GM18498 (cell line): ENCODE results near the gene RNH1.
A peak's percentile ranks its signal among the peaks of the same experiment; 100 is the strongest.

Source experiments
- ATAC-seq: cut with Tn5 transposase; IDR thresholded peaks from one replicate; pipeline ENCODE4 v1.9.1; 2021; ENCODE audit warnings: mild to moderate bottlenecking, moderate library complexity; ENCODE audit not compliant: unreplicated experiment

The RNH1 gene

DNA sequence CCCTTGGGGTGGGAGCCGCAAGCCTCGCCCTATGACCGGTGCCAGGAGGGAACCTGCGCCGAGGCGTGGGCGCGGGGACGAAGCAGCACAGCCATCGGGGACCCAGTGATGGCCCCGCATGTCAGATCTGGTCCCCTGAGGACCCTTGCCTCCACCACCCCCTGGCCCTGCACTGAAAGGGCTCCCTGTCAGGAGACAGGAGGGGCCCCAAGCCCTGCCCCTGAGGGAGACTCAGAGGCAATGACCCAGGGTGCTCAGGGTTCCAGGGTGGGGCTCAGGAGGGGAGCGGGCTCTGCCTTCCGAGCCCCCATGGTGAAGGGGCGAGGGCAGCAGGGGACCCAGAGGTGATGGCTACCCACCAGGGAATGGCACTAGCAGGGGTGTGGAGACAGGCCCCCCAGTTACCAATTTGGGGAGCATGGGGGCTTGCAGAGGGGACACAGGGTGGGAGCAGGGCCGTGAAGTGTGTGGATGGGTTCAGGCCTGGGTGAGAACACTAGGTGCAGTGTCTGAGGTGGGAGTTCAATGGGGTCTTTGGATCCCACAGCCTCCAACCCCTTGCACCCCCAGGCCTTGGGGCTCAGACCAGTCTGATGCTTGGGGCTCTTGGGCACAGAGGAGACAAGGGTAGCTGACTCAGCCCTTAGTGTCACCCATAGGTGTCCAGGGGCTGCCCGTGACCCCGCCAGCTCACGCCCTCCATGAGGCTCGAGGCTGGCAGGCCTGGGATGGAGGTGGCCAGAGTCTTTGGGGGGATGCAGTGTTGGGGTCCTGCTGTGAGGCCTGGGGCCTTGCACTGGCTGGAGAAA lies 30.8 kb upstream of the RNH1 start:
- no peak for ATAC-seq

DNA sequence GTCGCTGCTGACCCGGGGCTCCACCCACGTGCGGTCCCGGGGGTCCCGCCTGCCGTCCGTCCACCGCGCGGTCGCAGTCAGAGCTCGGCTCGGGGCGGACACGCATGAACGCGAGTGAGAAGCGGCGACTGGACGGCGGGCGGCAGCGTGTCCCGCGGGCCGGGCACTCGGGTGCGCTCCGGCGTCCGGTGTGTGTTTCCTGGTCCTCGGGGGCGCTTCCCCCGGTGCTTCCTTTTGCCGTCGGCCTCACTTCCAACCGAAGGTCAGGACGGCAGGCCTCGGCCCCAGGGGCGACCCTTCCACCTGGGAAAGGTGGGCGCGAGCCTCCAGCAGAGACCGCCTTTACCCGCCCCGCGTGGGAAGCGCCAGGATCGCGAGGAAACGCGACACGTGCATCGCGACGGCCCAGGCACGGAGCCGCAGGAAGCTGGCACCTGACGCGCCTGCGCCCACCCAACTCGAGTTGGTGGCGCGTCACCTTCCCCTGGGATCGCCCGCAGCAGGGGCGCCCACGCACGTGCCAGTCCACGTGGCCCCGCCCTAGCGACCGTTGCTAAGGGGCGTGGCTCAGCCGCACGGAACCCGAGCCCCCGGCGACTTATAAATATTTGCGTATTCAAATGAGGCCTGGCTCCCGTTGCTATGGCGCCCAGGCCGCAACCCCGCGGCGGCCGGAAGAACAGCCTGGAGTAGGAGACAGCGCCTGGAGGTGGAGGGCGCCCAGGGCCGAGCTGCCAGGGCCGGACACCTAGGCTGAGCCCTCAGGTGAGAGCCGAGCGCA lies 30.0 kb upstream of the RNH1 start, which contains the start of gene LRRC56:
LRRC56 (plus strand) TSS at position 687 of the 781 bp plus-strand sequence. CDS start 3,158 bp downstream, outside the sequence.
- peak; percentile 51 for ATAC-seq

DNA sequence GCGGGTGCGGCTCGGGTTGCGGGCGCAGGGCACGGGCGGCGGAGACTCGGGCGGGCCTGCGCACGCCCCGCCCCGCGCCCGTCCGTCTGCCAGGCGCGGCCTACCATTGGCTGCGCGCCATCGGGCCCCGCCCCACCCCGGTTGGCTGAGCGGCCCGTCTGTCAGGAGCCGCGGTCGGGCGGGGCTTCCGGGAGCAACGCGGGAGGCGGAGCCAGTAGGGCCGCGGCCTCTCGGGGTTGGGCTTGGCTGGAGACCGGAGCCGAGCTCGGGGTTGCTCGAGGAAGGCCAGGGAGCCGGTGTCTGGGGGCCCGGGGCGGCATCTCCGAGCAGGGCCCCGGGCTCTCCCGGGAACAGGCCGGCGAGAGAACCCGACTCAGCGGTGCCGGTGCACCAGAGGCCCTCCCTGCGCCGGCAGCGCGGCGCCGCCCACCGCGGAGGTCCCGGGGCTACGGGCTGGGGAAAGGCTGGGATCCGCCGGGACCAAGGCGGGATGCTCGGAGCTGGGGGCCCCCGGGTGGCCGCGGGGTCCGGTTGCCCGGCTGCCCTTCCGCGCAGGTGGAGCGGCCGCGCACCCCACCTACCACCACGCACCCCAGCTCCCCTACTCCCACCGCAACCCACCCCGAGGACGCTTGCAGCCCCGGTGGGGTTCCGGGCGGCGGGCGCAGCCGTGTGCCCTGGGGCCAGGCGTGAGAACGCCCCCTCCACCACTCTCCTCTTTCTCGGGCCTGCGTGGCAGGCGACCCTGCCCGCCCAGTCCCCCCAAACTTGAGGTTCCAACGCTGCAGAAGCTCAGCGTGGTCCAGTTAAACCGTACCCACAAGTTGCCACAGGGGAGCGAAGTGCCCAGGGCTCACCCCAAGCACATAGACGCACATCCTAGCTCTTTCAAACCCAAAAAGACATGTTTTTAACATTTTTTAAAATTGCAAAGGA lies 28.7 kb upstream of the RNH1 start, which contains the start of gene HRAS:
HRAS (minus strand) TSS at position 58 of the 936 bp plus-strand sequence.
- peak; percentile 70 for ATAC-seq

DNA sequence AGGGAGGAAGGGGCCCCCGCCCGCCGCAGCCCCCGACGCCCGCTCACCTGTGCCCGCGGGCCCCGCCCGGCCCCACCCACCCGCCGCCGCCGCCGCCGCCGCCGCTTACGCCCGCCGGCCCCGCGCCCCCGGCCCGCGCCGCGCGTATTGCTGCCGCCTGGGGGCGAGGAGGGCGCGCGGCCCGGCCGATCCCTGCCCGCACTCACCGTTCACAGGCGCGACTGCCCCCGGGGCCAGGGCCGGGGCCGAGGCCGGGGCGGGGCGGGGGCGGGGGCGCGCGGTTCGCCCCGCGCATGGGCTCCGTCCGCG lies 28.1 kb upstream of the RNH1 start:
- no peak for ATAC-seq

DNA sequence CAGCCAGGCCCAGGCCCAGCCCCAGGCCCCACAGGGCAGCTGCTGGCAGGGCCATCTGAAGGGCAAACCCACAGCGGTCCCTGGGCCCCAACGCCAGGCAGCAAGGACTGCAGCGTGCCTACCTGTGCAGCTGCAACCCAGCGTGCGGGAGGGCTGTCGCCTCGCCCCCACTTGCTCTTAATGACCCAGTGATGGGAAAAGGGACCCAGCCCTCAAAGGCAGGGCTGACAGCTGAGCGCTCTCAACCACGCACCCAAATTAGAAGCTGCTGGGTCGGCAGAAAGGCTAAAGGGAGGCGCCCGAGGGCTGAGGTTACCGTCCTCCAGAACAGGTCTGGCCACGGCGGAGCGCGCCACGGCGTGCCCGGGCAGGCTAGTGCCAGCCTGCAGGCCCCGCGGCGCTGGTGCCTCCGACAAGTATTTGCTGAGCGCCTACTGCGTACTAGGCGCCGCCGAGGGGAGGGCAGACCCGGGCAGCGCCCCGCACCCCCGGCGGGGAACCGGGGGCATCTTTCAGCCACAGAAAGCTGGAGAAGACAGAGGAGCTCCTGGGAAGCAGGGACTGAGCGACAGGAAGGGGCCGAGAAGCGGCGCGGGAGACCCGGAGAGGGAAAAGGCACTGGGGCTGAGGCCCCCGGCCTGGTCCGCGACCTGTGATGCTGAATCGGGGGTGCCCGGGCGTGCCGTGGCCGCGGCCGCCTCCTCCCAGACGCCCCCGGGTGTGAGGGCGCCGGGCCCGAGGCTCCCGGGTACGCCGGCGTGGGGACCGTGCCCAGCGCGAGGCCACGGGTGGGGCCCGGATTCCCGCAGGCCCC lies 27.6 kb upstream of the RNH1 start:
- ATAC-seq = peak; percentile 1

DNA sequence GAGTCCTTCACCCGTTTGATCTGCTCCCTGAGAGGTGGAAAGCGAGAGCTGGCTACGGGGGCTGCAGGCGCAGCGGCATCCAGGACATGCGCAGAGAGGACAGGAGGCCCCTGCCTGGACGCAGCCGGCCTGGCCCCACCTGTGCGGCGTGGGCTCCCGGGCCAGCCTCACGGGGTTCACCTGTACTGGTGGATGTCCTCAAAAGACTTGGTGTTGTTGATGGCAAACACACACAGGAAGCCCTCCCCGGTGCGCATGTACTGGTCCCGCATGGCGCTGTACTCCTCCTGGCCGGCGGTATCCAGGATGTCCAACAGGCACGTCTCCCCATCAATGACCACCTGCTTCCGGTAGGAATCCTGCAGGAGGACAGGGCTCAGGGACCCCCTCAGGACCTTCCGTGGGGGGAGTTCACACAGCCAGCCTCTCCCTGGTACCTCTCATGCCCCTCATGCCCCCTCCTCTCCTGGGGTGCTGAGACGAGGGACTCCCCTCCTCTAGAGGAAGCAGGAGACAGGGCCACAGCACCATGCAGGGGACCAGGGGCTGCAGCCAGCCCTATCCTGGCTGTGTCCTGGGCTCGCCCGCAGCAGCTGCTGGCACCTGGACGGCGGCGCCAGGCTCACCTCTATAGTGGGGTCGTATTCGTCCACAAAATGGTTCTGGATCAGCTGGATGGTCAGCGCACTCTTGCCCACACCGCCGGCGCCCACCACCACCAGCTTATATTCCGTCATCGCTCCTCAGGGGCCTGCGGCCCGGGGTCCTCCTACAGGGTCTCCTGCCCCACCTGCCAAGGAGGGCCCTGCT lies 26.7 kb upstream of the RNH1 start:
- no peak for ATAC-seq

DNA sequence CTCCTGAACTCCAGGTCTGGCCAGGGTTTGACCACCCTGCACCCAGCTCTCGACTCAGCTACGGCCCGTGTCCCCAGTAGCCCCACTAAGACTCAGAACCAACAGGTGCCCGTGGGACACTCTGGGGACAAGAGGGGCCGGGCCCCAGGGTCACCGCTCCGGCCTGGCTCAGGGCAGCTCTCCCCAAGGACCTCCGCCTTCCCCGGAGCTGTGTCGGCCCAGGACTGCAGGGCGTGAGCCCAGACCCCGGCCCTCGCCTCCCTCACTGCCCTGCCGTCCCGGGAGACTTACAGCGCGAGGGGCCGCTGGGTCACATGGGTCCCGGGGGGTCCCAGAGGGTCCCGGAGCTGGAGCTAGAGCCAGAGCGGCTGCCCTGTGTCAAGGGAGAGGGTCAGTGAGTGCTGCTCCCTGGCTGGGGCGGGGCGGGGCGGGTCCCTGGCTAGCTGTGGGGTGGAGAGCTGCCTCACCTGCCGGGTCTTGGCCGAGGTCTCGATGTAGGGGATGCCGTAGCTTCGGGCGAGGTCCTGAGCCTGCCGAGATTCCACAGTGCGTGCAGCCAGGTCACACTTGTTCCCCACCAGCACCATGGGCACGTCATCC lies 26.0 kb upstream of the RNH1 start:
- no peak for ATAC-seq

DNA sequence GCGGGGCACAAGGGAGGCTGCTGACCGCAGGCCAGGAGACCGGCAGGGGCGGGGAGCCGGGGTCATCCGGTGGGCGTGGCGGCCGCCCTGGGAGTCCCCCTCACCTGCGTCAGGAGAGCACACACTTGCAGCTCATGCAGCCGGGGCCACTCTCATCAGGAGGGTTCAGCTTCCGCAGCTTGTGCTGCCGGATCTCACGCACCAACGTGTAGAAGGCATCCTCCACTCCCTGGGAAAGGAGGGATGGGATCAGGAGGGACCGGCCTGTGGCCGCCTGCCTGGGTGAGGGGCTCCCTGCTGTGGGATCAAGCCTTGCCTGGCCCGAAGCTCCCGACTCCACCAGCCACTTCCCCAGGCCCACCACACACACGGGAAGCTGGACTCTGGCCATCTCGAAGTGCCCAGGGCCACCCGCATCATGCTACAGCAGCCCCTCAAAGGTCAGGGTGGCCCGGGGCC lies 25.5 kb upstream of the RNH1 start:
- no peak for ATAC-seq

DNA sequence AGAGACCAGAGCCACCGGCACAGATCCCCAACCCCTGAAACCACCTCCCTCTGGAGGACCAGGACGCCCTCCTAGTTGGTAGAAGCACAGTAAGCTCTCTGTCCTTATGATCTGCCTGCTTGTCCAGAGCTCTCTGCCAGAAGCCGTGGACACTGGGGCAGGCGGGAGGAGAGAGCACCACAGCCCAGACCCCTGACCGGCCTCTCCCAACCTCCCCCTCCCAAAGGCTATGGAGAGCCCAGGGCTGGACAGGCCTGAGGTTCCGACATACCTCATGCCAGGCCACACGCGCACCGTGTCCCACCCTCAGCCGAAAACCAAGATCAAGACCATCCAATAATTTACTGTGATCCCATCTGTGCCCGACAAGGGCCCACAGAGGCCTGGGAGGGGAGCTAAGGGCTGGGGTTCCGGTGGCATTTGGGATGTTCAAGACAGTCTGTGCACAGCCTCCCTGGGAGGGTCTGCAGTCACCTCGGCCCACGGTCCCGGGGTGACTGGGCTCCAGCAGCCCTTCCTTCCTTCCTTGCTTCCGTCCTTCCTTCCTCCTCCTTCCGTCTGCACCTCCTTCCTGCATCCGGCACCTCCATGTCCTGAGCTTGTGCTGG lies 25.0 kb upstream of the RNH1 start:
- ATAC-seq = no peak

DNA sequence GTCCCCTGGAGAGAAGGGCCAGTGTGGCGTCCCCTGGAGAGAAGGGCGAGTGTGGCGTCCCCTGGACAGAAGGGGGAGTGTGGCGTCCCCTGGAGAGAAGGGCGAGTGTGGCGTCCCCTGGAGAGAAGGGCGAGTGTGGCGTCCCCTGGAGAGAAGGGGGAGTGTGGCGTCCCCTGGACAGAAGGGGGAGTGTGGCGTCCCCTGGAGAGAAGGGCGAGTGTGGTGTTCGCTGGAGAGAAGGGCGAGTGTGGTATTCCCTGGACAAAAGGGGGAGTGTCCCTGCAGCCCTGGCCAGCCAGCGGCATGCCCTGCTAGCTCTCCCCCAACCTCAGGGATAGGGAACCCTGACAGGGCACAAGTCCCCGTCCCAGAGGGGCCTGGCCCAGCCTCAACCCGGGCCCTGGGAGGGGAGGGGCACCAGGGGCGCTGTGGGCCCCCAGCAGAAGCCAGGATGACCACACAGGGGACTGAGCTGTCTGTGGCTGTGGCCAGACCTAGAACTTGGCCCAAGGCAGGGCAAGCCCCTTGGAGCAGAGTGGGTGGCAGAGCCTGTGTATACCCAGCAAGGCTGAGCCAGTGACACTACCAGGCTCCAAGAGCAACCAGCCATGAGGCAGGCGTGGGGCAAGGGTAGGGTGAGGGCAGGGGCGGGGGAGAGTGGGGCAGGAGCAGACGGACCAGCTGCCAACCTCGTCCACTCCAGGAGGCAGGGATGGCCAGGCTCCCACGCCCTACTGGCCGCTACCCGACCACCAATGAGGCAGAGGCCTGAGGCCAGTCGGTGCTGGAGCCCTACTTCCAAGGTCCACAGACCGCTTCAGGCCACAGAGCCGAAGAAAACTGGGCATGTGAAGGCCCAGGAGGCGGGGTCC lies 24.2 kb upstream of the RNH1 start:
- no peak for ATAC-seq

DNA sequence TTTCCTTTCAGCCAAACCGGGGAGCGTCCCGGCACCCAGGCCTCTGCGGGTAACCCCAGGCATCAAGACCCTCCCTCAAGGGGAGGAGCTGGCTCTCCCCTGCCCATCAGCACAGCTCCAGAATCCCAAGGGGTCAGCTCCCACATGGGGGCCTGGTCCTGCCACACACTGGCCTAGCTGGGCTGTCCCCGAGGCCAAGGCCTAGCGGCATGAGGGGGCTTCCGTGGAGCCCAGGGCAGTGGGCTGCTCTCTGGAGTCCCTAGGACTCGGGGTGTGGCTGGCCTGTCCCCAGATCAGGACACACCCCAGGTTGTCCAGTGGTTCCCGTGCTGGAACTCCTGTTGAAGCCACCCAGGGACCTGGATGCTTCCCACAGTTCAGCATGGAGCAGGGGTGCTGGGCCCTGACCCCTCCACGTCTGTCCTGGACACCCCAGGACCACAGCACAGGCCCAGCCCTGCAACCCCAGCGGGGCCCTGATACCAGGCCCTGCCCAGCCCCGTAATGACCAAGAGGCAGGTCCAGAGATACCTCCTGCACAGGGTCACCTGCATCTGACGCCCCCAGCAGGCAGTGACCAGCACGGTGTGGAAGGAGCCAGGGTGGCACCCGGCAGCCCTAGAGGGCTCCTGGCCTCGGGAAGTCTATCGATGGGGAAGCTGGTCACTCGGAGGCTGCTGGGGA lies 22.8 kb upstream of the RNH1 start:
- no peak for ATAC-seq

DNA sequence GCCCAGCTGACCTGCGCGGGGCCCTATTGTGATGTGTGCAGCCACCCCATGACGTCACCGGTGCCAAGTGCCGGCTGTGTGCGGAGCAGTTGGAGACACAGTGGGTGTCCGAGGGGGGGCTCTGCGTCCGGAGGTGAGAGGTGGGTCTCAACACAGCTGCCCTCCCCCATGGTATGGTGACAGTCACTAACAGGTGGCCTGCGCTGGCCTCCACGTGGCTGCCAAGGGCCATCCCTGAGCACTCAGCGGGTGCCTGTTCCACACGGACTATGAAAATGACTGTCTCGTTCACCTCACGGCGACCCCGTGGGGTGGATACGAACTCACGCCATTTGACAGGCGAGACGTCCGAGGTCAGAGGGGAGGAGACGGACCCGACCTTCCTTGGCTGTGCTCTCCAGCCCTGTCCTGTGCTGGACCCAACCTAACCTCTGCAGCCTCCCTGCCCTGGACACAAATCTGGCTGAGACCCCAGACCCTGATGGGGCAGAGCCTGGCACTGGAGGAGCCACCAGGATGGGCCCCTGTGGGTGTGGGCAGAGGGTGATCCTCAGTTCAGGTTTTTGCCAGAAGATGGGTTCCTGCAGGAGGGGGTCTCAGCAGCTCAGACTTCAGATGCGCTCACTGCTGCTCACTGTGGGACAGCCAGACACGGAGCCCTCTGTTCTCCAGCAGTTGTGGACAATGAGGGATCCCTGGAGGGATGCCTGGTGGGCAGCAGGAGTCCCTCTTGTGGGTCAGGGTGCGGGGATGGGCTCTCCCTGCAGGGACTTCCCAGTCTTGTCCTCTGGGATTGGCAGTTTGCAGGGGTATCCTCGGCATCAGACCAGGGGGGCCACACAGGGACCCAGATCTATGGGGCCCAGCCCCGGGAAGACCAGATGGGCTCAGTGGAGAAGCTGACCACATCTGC lies 22.0 kb upstream of the RNH1 start:
- ATAC-seq = no peak

DNA sequence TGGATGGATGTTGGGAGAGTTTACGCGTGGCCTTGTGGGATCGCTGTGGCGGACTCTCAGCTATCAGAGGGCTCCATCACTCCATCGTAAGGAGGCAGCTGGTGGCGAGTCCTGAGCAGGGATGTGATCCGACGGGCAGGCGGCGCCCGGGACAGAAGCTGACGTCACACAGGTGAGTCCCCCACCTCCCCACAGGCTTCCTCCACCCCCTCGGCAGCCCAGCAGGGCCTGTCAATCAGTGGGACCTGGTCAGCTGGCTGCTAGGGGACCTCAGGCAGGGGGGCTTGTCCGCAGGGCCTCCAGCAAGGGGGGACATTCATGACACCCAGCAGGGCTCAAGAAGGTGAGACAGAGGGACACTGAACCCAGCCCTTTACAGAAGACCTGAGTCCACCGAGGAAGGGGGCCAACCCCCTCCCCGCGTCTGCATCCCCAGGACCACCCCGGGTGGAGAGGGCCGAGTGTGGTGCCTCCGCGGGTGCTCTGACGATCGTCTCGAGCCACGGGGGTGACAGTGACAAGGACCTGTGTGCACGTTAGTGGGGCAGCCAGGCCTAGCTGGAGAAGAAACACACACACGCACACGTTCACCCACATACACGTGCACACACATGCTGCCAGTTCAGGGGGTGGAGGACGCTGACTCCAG lies 21.2 kb upstream of the RNH1 start:
- ATAC-seq = no peak

DNA sequence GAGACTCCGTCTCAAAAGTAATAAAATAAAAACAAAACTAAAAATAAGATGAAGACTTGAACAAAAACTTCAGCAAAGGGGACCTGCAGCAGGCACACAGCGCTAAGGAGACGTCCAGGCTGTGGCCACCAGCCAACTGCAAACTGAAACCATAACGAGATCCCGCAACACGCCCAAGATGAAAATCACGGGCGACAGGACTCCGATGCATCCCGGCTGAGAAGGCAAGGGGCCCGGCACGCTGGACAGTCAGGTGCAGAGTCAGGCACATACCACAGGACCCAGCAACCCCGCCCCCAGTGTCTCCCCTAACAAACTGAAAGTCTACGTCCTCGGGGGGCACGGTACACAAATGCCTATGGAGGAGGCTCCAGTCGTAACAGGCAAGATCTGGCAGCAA lies 19.1 kb upstream of the RNH1 start:
- no peak for ATAC-seq

DNA sequence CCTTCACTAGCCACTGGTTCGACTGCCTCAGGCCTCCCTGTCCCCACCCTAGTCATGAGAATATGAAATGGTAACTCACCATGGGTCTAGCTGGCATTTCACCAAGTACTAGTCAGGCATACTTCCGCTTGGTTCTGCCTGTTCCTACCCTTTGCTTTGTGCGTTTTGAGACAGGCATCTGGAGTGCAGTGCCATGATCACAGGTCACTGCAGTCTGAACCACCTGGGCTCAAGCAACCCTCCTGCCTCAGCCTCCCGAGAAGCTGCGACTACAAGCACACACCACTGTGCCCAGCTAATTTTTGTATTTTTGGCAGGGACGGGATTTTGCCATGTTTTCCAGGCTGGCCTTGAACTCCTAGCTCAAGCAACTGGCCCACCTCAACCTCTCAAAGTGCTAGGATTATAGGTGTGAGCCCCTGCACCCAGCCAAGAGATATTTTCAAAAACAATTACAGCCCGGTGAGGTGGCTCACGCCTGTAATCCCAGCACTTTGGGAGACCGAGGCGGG lies 14.2 kb upstream of the RNH1 start:
- no peak for ATAC-seq
